TTC549 (cell line): ENCODE results near the gene EEFSEC.

ENCODE experiments used
- FAIRE-seq: peaks from 2 replicates; lab custom pipeline; 2012; peaks lifted over from hg19 to GRCh38; lab: Jason Lieb, UNC

The EEFSEC gene

DNA sequence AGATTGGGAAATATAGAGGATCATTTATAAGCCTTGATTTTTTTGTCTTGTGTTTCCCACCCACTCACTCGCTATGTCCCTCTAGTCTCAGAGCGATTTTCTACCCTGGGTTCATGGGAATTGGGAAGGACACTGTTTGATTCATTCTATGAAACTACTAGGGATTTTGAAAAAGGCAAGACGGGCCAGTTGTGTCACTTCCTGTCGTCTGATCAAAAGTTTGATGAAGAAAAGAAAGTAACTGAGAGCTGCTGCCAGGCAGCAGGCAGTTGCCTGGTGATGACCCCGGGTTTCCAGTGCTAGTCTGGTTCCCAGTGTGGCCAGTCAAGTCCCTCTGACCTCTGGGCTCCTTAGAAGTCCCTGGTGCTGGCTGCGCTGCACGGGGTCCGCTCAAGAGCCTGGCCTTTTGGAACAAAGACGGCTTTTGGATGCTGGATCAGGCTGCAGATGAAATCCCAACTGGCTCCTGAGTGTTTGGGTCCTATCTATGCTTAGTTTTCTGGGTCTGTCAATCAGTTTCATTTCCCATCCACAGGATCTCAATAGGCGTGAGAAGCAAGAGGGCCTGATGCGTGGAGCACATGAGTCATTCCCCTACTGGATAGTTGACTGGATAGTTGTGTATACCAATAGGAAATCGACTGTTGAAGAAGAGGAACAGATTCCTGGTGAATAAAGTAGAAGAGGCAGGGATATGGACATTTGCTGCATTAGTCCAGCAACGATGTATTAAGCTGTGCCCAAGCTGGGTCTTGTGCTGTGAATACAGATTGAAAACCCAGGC is 89.7 kb downstream of the EEFSEC start:
- no peak for FAIRE-seq

DNA sequence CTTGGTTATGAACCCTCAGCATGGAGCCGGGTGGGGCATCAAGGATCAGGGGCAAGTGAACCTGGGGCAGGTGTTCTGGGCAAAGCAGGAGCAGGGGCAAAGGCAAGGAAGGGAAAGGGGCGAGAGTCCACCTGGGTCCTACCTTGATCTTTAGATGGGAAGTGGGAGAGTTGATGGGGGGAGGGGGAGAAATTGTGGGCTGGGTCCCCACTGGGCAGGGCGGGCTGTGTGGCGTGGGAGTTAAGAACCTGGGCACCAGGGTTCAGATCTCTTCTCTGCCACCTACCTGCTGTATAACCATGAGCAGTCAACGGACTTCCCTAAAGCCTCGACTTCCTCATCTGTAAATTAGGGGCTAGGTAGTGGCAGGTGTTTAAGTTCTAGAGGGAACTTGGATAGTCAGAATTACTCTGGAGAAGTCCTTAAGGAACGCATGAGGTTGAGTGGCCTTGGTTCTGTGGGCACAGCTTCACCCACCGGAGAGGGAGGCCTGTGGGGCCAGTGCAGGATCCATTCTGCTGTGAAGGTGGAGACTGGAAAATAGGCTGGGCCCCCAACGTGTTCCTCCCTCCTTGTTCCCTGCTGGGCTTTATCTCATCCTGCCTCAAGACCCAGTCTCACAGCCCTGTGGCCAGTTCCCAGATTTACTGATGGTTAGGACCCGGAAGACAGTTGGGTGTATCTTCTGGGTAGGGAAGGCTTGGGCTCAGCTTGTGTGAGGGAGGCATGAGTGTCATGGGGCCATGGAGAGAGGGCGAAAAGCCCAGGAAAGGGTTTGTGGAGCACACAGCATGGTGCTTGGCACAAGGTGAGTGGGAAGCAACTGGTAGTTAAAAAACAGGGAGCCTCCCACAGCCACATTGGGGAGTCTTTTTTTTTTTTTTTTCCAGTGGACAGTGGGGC is 90.6 kb downstream of the EEFSEC start:
- no peak for FAIRE-seq

GRCh38 chr3:128245460-128245859 is 92.2 kb downstream of the EEFSEC start:
- no peak for FAIRE-seq

DNA sequence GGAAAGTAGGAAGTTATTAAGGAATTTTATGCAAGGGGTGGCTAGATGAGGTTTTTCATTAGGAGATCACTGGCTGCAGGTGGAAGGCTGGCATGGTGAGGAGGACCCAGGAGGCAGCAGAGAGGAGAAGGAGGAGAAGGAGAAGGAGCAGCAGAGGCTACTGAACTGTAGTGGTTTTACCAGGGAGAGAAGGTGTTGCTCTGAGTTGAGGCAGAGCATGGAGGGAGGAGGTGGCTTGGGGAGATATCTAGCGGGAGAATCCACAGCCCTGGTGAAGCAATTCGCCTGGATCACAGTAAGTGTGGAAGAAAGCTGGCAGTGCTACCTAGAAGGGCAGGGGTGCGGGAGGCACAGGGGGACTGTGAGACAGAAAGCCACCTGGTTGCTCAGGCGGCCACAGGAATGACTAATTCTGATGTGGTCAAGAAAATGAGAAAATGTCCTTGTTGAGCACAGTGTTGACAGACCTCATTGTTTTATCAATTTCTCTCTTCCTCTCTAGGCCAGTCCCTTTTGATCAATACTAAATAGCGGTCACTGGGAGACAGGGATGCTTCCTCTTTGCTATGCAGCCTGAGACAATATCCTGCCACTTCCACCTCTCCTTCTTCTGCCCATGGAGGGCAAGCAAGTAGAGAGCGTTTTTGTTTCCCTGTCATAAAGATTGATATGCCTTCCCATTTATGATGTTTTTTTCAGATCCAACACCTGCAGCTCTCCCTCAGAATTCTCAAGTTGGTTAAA is 94.6 kb downstream of the EEFSEC start:
- no peak for FAIRE-seq

- no peak for FAIRE-seq
These were observed 98.8 kb downstream of the EEFSEC start for GRCh38 chr3:128252083-128252482.

DNA sequence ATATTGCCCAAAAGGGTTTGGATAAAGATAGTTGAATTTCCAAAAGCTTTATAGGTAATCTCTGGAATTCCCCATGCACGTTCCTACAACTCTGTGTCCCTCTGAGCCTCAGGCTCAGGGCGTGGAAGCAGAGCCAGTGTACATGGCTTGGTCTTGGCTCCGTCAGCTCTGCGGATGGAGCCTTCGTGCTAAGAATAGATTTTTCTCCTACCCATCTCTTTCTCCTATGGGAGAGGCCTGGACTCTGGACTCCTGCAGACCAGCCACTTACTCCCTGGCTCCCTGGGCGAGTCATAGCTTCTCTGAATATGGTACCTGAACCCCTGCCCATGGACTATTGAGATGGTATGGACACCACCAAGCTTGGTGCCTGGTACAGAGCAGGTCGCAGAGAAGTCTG is 99.9 kb downstream of the EEFSEC start:
- no peak for FAIRE-seq

DNA sequence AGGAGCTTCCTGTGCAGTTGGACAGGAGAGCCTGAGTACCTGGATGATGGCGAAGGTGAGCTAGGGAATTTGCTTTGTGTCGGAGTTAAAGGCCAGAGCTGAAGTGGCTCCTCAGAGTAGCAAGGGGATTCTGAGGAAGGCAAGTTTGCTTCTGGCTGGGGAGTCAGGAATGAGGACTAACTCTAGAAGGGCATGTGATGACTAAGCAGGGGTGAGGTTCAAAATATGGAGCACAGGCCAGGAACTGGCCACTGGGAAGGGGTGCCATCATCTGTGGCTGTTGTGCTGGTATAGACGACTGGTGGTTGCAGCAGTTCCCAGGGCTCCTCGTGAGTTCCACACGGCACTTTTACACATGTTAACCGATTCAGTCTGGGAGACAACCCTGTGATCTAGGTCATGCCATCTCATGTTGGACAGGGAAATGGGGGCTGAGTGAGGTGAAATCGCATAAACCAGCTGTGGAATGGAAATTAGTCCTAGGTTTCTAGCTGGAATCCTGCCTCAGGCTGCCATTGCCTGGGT is 100.8 kb downstream of the EEFSEC start:
- no peak for FAIRE-seq

- no peak for FAIRE-seq
These were observed 101.7 kb downstream of the EEFSEC start for GRCh38 chr3:128254967-128255366.

GRCh38 chr3:128256131-128256530 is 102.8 kb downstream of the EEFSEC start:
- no peak for FAIRE-seq

- no peak for FAIRE-seq
These were observed 104.4 kb downstream of the EEFSEC start for GRCh38 chr3:128257632-128258031.

- no peak for FAIRE-seq
These were observed 107.0 kb downstream of the EEFSEC start for GRCh38 chr3:128260275-128260674.

- FAIRE-seq: no peak
These were observed 109.2 kb downstream of the EEFSEC start for GRCh38 chr3:128262457-128262856.

GRCh38 chr3:128263118-128263517 is 109.8 kb downstream of the EEFSEC start:
- FAIRE-seq: no peak

DNA sequence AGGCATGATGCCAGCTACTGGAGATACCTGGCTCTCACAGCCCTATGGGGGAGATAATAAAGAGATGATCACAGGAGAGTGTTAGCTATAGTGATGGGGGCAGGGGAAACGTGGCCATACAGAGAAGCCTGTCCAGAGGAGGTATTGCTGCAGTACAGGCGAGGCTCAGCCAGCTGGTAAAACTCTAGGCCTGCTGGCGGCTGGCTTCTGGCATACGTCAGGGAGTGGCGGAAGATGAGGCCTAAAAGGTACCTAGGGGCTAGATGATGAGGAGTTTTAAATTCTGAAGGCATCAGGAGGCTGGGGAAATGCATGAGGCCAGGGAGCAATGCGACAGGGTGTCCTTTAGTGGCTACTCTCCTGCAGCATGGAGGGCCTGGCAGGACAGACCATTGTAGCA is 110.7 kb downstream of the EEFSEC start:
- FAIRE-seq: no peak

DNA sequence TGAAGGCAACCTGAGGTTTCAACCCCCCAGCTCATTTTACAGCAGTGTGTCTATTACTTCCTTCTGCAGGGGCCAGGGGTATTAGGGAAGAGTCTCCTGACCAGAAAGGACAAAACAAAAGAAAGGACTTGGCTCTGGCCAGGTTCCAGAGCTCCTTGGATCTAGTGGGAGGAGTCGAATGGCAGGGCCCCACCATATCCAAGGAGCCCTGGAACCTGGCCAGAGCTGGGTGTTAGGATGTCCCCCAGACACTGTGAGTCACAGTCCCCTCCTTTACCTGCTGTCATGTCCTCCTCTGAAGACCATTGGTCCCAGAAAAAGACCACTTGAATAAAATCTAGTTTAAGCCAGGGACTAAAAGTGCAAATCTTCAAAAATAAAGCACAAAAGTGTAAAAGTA is 113.2 kb downstream of the EEFSEC start:
- FAIRE-seq: no peak

- no peak for FAIRE-seq
These were observed 114.3 kb downstream of the EEFSEC start for GRCh38 chr3:128267541-128267940.

GRCh38 chr3:128269006-128269775 is 115.9 kb downstream of the EEFSEC start:
- no peak for FAIRE-seq

DNA sequence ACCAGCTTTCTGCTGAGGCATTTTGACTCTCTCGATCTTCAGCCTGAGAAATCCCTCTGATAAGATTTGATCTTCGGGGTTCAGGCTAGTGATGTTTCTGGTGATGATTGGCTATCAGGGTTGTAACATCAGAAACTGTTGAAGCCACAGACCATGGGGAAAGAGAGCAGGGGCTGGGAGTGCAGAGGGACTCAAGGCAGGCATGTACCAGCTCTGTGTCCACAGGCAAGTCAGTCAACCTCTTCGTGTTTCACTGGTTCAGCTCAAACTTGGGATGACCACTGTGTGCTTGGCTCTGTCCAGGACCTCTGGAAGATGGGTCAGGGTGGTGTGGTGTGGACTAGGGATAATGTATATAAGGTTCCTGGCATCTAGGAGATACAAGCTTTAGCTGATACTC is 116.5 kb downstream of the EEFSEC start:
- FAIRE-seq: no peak

DNA sequence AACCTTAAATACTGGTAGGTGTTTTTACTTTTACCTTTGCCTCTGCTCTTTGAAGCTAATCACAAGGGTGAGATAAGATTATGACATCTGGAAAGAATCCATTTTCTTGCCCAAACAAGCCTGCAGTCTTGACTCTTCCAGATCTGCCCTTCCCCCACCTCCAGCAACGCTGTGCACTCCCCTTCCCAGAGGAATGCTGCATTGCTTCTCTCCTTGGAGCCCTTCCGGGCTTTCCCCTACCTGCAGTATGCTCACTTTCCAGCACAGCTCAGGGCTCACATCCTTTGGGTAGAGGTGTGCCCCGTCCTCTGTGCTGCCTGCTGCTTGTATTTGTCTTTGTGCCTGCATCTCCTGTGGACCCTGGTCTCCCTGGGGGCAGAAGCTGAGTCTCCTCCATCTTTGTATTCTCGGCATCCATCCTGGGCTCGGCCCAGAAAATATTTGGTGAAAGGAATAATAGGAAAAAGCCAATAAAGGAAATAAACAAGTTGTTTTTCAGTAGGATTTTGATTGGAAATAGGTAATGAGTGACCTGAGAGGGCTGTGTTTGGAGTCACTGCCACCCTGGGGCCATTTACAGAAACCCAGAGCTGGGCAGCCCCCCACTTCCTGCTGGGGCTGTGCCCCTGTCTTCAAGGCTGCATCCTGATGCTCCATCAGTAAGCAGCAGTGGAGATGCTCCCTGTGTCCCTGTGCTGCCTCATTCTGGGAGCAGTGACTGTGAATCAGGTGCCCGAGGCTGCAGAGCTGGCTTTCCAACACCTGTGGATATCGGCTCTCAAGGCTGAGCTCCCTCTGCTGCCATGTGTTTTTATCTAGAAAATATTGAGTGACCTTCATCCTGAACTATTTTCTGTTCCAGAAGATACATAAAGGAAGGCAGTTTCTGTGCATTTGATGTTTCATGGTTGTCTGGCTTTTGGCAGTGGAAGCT is 117.5 kb downstream of the EEFSEC start:
- no peak for FAIRE-seq

GRCh38 chr3:128271536-128272332 is 118.5 kb downstream of the EEFSEC start:
- no peak for FAIRE-seq
